MM.1S (cell line): ENCODE measurements around the gene EFR3B.

Experiments
- CTCF ChIP-seq: fragments of 300-600 bp; sonication (generic); IDR thresholded peaks from 2 replicates; pipeline ENCODE4 v1.5.1; 2016; ENCODE audit warnings: antibody characterized with exemption, low read length, mixed read lengths
- EZH2 ChIP-seq: fragments of 300-600 bp; sonication (generic); optimal IDR thresholded peaks from 2 replicates; pipeline ENCODE3; 2017; ENCODE audit warnings: low read depth, mild to moderate bottlenecking, antibody characterized with exemption, low read length, mixed read lengths
- EZH2phosphoT487 ChIP-seq: fragments of 300-600 bp; sonication (generic); IDR thresholded peaks from 2 replicates; pipeline ENCODE4 v1.6.1; 2018; ENCODE audit warnings: antibody characterized with exemption, low read length

GRCh38 chr2:25141120-25141519 lies 99.2 kb downstream of the EFR3B start:
- TF ChIP-seq CTCF = no peak
- TF ChIP-seq EZH2phosphoT487 = no peak
- TF ChIP-seq EZH2 = no peak
